Hair follicle dermal papilla cell (primary cell): ENCODE results near the gene UGT8. TPM values are rescaled to one million over a fixed set of nuclear protein-coding genes. Genes with fewer than 3 reads are reported as not detected.

Source experiments
- small RNA-seq: library from RNA; depleted of rRNA; stranded (forward); fragments of <200 nt; gene quantifications from one replicate; pipeline ENCODE3, GENCODE V24; 2012
- total RNA-seq: library from RNA; depleted of rRNA; stranded (reverse); fragments of >200 nt; gene quantifications from 2 replicates; pipeline ENCODE4 v1.2.3, GENCODE V29; 2012

UGT8 gene
- total RNA-seq, result 0.49 TPM in 2 replicates

GRCh38 chr4:114598191-114599121 lies at the start of gene UGT8:
UGT8 (plus strand) TSS chr4:114598807; CDS start chr4:114622881, 24,074 bp downstream.

Small RNA genes within 50 kb of the gene (small RNA-seq; reads per million reads assigned to genes)
- not detected for gene MIR577
